ENCODE measurements around the gene PRR5. TPM values are rescaled to one million over a fixed set of nuclear protein-coding genes. Genes with fewer than 3 reads are reported as not detected.

The PRR5 gene
- total RNA-seq, 2 experiments from 2014 or later, result 29.7 to 30.6 TPM

GRCh38 chr22:44764974-44765373 lies 63.0 kb downstream of the PRR5 start:
- H3K27me3 Mint-ChIP-seq, result no peaks in the 10 kb centered on the region
- POLR2A ChIA-PET, result no interaction called here
- H3K36me3 Mint-ChIP-seq (ENCODE audit: low read depth), result no peaks in the 10 kb centered on the region

GRCh38 chr22:44765571-44766285 lies 63.7 kb downstream of the PRR5 start:
- H3K9me3 Mint-ChIP-seq, result peaks cover 5% of the 10 kb centered on the region
- CTCF ChIA-PET, result interaction anchor here (0.5 kb wide), 1 partner anchor 41 kb away, joined by 3 read pairs; no protein-coding TSS in a partner anchor
- no peaks in the 10 kb centered on the region for H3K36me3 Mint-ChIP-seq (ENCODE audit: low read depth)
- H3K4me1 Mint-ChIP-seq, result no peaks in the 10 kb centered on the region
- no peak overlapping the region for H3K27ac Mint-ChIP-seq
- peaks cover 3% of the 10 kb centered on the region for H3K27me3 Mint-ChIP-seq
- POLR2A ChIA-PET, result no interaction called here
- no peak overlapping the region for H3K4me3 Mint-ChIP-seq
- DNase-seq, result no peak

More at GRCh38 chr22:44764974-44765373, 63.0 kb downstream of the PRR5 start:
- Mint-ChIP-seq H3K4me3 (no peak overlapping the region), H3K9me3 (peaks cover 4% of the 10 kb centered on the region), H3K4me1 (no peaks in the 10 kb centered on the region), H3K27ac (no peak overlapping the region)
- no peak for DNase-seq
- CTCF ChIA-PET, result no interaction called here

DNA sequence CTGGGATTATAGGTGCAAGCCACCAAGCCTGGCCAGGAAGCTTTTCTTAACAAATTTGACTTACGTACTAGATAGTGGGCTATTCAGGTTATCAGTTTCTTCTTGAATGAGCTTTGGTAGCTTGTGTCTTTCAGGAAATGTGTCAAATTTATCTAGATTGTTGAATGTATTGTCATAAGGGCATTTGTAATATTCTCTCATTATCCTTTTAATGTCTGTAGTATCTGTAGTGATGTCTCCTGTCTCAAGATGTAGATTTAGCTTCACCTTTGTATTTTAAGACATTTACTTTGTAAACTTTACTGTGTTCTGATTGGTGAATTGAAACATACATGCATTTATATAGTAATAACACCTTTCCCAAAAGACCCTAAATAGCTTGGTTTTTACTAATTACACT lies 71.1 kb downstream of the PRR5 start:
- DNase-seq, result no peak
- Mint-ChIP-seq H3K9me3 (peaks cover 15% of the 10 kb centered on the region), H3K4me3 (no peak overlapping the region), H3K27ac (no peak overlapping the region), H3K4me1 (no peaks in the 10 kb centered on the region), H3K27me3 (peaks cover 6% of the 10 kb centered on the region), H3K36me3 (ENCODE audit: low read depth) (no peaks in the 10 kb centered on the region)
- POLR2A ChIA-PET, result no interaction called here
- CTCF ChIA-PET, result interaction anchor here (0.7 to 1.2 kb wide), 3 partner anchors 13 to 1152 kb away, joined by 3 to 6 read pairs (median 4); no protein-coding TSS in a partner anchor

DNA sequence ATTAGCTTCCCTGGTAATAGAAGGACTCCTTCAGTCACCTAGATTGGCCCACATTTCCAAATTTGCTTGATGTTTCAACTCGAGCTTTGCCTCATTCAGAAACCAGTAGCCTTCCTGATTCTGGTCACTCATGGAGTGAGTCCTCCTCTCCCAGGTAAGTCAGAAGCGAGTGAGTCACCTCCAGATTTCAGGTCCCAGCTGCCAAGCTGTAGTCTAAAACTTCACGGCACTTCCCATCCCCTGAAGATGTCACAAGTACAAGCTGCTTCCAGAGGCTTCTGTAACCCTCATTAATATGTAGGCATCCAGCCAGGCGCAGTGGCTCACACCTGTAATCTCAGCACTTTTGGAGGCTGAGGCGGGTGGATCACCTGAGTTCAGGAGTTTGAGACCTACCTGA lies 73.9 kb downstream of the PRR5 start:
- Mint-ChIP-seq H3K27me3 (peaks cover 4% of the 10 kb centered on the region), H3K27ac (no peak overlapping the region), H3K36me3 (ENCODE audit: low read depth) (no peaks in the 10 kb centered on the region), H3K4me3 (no peak overlapping the region), H3K9me3 (peaks cover 14% of the 10 kb centered on the region), H3K4me1 (no peaks in the 10 kb centered on the region)
- POLR2A ChIA-PET, result no interaction called here
- DNase-seq, result no peak
- CTCF ChIA-PET, result no interaction called here

DNA sequence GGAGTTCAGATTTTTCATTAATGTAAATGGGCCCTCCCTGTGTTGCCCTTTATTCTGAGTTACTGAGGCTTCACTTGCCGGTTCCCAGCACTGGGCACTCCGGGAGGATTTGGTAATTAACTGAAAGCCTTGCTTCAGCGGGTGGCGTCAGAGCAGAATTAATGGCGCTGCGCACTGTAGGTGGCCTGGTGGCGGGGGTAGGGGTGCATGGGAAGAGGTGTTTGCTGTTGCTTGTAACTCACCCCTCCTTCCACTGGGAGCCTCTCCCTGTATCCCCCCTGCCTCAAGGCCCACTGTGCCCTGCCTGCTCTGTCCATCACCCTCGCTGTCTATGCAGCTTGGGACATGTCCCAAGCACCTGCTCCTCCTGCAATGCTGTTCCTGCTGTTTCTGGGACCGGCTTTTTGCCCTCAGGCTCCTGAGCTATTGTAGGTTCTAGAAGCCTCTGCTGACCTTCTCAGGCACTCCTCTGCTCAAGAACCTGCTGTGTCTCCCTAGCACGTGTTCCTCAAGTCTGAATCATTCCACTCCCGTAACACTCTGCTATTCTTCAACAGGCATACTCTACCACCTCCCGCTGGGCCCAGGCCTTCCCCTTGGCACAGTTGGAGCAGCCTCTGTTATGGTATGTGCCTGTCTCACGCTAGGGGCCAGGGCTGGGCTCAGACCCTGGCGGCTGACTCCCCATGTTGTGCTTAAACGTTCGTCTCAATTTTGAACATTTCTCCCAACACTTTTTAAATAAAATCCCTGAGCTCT lies 74.8 kb downstream of the PRR5 start:
- H3K4me3 Mint-ChIP-seq, result no peak overlapping the region
- peaks cover 13% of the 10 kb centered on the region for H3K9me3 Mint-ChIP-seq
- POLR2A ChIA-PET, result no interaction called here
- no peaks in the 10 kb centered on the region for H3K4me1 Mint-ChIP-seq
- H3K36me3 Mint-ChIP-seq (ENCODE audit: low read depth), result no peaks in the 10 kb centered on the region
- H3K27me3 Mint-ChIP-seq, result peaks cover 3% of the 10 kb centered on the region
- H3K27ac Mint-ChIP-seq, result no peak overlapping the region
- DNase-seq, result no peak
- CTCF ChIA-PET, result interaction anchor here (0.9 kb wide), 1 partner anchor 19 kb away, joined by 3 read pairs; no protein-coding TSS in a partner anchor

DNA sequence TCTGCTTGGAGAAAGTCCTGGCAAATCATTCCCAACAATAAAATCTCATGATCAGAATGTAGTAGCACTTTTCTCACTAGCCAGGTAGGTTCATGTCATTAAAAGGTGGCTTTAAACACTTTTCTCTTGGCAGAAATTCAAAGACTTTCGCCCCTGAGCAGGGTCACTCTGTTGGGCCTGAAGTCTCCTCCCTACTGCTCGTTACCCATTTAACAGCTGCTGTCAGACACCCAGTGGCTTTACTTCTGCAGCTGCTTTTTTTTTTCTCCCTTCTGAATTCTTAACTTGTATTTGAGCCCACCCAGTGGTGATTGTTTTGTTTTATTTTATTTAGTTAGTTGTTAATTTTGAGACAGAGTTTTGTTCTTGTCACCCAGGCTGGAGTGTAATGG lies 75.4 kb downstream of the PRR5 start:
- CTCF ChIA-PET, result interaction anchor here (0.9 kb wide), 1 partner anchor 19 kb away, joined by 3 read pairs; no protein-coding TSS in a partner anchor
- H3K4me3 Mint-ChIP-seq, result no peak overlapping the region
- no peaks in the 10 kb centered on the region for H3K36me3 Mint-ChIP-seq (ENCODE audit: low read depth)
- no peaks in the 10 kb centered on the region for H3K4me1 Mint-ChIP-seq
- H3K27ac Mint-ChIP-seq, result no peak overlapping the region
- no peak for DNase-seq
- peaks cover 2% of the 10 kb centered on the region for H3K27me3 Mint-ChIP-seq
- H3K9me3 Mint-ChIP-seq, result peaks cover 11% of the 10 kb centered on the region
- POLR2A ChIA-PET, result no interaction called here

- Mint-ChIP-seq H3K4me3 (no peak overlapping the region), H3K4me1 (no peaks in the 10 kb centered on the region), H3K36me3 (ENCODE audit: low read depth) (no peaks in the 10 kb centered on the region), H3K27me3 (peaks cover 2% of the 10 kb centered on the region), H3K9me3 (no peaks in the 10 kb centered on the region), H3K27ac (no peak overlapping the region)
- ChIA-PET CTCF (no interaction called here), POLR2A (no interaction called here)
- no peak for DNase-seq
Observed at GRCh38 chr22:44780876-44781449, 79.0 kb downstream of the PRR5 start.

DNA sequence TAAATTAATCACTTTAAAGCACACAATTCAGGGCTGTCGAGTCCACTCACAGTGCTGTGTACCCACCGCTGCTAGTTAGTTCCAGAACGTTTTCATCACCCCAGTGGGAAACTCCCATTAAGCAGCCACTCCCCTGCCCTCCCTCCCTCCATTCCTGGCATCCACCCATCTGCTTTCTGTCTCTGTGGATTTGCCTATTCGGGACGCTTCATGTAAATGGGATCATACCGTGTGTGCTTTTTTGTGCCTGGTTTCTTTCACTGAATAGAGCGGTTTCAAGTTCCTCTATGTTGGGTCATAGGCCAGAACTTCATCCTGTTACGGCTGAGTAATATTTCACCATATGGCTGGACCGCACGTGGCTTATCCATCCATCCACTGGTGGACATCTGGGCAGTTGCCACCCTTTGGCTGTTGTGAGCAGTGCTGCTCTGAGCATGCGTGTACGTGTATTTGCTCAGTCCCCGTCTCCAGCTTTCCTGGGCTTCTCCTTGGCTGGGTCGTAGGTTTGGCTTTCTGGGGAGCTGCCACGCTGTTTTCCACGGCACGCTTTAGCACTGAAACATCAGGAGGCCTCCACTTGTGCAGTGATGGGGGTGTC lies 80.5 kb downstream of the PRR5 start:
- H3K27ac Mint-ChIP-seq, result no peak overlapping the region
- H3K4me1 Mint-ChIP-seq, result no peaks in the 10 kb centered on the region
- ChIA-PET POLR2A (no interaction called here), CTCF (no interaction called here)
- no peak overlapping the region for H3K4me3 Mint-ChIP-seq
- peaks cover 2% of the 10 kb centered on the region for H3K27me3 Mint-ChIP-seq
- no peaks in the 10 kb centered on the region for H3K9me3 Mint-ChIP-seq
- no peak for DNase-seq
- H3K36me3 Mint-ChIP-seq (ENCODE audit: low read depth), result no peaks in the 10 kb centered on the region

DNA sequence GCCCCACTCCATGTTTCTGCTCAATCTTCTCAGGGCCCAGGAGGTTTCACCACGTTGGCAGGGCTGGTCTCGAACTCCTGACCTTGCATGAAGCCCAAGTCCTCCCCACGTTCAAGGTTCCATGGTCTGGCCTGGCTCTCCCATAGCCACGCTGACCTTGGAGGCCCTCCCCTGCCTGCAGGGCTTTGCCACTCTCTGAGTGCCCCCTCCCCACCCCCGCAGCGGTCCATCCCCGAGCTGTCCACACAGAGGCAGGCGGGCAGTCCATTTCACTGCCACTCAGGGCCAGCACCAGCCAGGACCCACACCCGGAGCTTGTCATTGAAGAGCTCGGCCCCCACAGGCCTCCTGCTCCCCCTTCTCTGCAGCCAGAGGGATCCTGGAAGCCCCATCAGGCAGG lies 81.1 kb downstream of the PRR5 start:
- DNase-seq, result no peak
- Mint-ChIP-seq H3K27me3 (peaks cover 2% of the 10 kb centered on the region), H3K9me3 (no peaks in the 10 kb centered on the region), H3K27ac (no peak overlapping the region), H3K36me3 (ENCODE audit: low read depth) (no peaks in the 10 kb centered on the region), H3K4me3 (no peak overlapping the region), H3K4me1 (no peaks in the 10 kb centered on the region)
- ChIA-PET CTCF (no interaction called here), POLR2A (no interaction called here)

GRCh38 chr22:44783581-44783980 lies 81.6 kb downstream of the PRR5 start:
- H3K36me3 Mint-ChIP-seq (ENCODE audit: low read depth), result no peaks in the 10 kb centered on the region
- ChIA-PET POLR2A (no interaction called here), CTCF (no interaction called here)
- no peak overlapping the region for H3K4me3 Mint-ChIP-seq
- peaks cover 2% of the 10 kb centered on the region for H3K27me3 Mint-ChIP-seq
- no peaks in the 10 kb centered on the region for H3K4me1 Mint-ChIP-seq
- H3K9me3 Mint-ChIP-seq, result no peaks in the 10 kb centered on the region
- H3K27ac Mint-ChIP-seq, result no peak overlapping the region
- DNase-seq, result no peak

DNA sequence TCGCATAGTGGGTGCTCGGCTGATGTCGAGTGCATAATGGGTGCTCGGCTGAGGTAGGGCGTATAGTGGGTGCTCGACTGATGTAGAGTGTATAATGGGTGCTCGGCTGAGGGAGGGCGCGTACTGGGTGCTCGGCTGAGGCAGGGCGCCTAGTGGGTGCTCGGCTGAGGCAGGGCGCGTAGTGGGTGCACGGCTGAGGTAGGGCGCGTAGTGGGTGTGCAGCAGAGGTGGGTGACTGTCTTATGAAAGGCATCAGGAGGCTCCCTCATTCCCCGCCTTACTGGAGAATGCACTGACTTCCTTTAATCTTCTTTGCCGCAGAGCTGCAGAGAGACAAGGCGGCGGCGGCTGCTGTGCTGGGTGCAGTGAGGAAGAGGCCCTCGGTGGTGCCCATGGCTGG lies 84.1 kb downstream of the PRR5 start:
- POLR2A ChIA-PET, result interaction anchor here (0.6 kb wide), 1 partner anchor 71 kb away, joined by 3 read pairs; no protein-coding TSS in a partner anchor
- Mint-ChIP-seq H3K4me1 (no peaks in the 10 kb centered on the region), H3K9me3 (no peaks in the 10 kb centered on the region), H3K4me3 (no peak overlapping the region), H3K36me3 (ENCODE audit: low read depth) (no peaks in the 10 kb centered on the region), H3K27ac (no peak overlapping the region), H3K27me3 (no peaks in the 10 kb centered on the region)
- DNase-seq, result no peak
- CTCF ChIA-PET, result no interaction called here

DNA sequence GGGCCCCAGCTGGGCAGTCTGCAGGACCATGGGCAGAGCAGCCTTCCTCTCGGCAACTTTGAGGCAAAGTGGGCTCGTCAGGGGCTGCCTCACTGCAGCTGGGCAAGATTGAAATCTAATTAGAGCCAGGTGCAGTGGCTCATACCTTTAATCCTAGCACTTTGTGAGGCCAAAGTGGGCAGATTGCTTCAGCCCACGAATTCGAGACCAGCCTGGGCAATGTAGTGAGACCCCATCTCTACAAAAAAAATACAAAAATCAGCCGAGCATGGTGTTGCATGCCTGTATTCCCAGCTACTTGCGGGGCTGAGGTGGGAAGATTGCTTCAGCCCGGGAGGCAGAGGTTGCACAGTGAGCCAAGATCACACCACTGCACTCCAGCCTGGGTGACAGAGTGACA lies 84.6 kb downstream of the PRR5 start:
- H3K9me3 Mint-ChIP-seq, result no peaks in the 10 kb centered on the region
- no peaks in the 10 kb centered on the region for H3K4me1 Mint-ChIP-seq
- no peaks in the 10 kb centered on the region for H3K27me3 Mint-ChIP-seq
- DNase-seq, result no peak
- POLR2A ChIA-PET, result interaction anchor here (0.6 kb wide), 1 partner anchor 72 kb away, joined by 3 read pairs; no protein-coding TSS in a partner anchor
- no peak overlapping the region for H3K4me3 Mint-ChIP-seq
- no peak overlapping the region for H3K27ac Mint-ChIP-seq
- CTCF ChIA-PET, result no interaction called here
- no peaks in the 10 kb centered on the region for H3K36me3 Mint-ChIP-seq (ENCODE audit: low read depth)

Measured in activated CD4-positive, alpha-beta T cell treated with anti-CD3 and anti-CD28 coated beads, Interleukin-2, amount 10 ng/mL, durations not matched to agents 7 days and 5 days (primary cell).